GM06990 (cell line): ENCODE results near the gene CASTOR1.
A peak's percentile ranks its signal among the peaks of the same experiment; 100 is the strongest.

Source experiments
- DNase-seq: peaks from one replicate; pipeline ENCODE4 v3.0.0-alpha.2; 2011; ENCODE audit not compliant: insufficient read length; ENCODE audit errors: extremely low read depth
- H3K27me3 ChIP-seq: replicated peaks from 2 replicates; pipeline ENCODE4 v1.6.0; 2011; ENCODE audit warnings: low read length; ENCODE audit not compliant: control insufficient read depth, insufficient read depth
- H3K36me3 ChIP-seq: 2 replicates; pipeline ENCODE4 v1.5.1; 2011; ENCODE audit warnings: low read length; ENCODE audit not compliant: control insufficient read depth, insufficient read depth
- H3K4me3 ChIP-seq: replicated peaks from 2 replicates; pipeline ENCODE4 v1.5.1; 2011; ENCODE audit warnings: low read depth, mild to moderate bottlenecking, control low read depth, low read length
- TF ChIP-seq, protein P1 (sequence below): IDR thresholded peaks from 2 replicates; pipeline ENCODE4 v1.5.1; 2011; ENCODE audit warnings: low read length, control low read depth, mild to moderate bottlenecking, inconsistent platforms; ENCODE audit not compliant: insufficient read depth, poor library complexity, severe bottlenecking

The CASTOR1 gene

DNA sequence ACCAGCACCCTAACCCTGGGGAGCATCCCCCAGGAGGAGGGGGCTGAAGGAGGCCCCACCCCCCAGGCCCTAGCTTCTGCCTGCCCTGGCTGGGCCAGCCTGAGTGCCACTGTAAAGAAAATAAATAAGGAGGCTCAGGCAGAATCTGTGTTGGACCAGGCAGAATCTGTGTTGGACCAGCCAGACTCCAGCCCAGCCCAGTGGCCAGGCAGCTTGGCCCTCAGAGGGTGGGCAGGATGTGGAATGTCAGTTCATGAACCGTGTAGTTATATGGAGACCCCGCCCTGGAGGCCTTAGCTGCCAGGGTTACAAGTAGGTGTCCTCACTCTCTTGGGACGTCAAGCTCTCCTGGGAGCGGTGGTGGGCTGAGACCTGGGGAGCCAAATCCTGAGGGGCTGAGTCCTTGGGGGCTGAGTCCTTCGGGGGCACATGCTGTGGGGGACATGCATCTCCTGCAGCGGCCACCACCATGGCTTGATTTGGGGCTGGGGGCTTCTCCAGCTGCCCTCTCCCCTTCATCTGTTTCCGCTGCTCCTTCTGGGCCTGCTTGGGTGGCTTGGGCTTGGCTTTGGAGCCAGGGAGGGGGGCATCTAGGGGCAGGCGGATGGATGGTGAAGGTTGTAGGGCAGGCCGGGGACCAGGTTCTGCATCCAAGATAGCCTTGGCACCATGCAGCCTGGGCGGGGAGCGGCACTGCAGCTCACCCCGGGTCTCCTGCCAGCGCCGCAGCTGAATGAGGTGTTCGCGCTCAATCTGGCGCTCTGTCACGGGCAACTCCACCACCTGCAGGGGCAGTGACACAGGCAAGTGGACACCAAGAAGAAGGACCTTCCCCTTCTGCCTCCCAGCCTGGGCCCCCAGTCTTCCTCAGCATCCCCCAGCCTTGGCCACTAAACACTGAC lies 3.0 kb upstream of the CASTOR1 start:
- TF ChIP-seq, protein P1, sequence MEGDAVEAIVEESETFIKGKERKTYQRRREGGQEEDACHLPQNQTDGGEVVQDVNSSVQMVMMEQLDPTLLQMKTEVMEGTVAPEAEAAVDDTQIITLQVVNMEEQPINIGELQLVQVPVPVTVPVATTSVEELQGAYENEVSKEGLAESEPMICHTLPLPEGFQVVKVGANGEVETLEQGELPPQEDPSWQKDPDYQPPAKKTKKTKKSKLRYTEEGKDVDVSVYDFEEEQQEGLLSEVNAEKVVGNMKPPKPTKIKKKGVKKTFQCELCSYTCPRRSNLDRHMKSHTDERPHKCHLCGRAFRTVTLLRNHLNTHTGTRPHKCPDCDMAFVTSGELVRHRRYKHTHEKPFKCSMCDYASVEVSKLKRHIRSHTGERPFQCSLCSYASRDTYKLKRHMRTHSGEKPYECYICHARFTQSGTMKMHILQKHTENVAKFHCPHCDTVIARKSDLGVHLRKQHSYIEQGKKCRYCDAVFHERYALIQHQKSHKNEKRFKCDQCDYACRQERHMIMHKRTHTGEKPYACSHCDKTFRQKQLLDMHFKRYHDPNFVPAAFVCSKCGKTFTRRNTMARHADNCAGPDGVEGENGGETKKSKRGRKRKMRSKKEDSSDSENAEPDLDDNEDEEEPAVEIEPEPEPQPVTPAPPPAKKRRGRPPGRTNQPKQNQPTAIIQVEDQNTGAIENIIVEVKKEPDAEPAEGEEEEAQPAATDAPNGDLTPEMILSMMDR, result no peak
- H3K27me3 ChIP-seq, result no peaks in the 10 kb centered on the region
- H3K4me3 ChIP-seq, result no peak overlapping the region
- H3K36me3 ChIP-seq, result peaks cover 48% of the 10 kb centered on the region
- no peak for DNase-seq

DNA sequence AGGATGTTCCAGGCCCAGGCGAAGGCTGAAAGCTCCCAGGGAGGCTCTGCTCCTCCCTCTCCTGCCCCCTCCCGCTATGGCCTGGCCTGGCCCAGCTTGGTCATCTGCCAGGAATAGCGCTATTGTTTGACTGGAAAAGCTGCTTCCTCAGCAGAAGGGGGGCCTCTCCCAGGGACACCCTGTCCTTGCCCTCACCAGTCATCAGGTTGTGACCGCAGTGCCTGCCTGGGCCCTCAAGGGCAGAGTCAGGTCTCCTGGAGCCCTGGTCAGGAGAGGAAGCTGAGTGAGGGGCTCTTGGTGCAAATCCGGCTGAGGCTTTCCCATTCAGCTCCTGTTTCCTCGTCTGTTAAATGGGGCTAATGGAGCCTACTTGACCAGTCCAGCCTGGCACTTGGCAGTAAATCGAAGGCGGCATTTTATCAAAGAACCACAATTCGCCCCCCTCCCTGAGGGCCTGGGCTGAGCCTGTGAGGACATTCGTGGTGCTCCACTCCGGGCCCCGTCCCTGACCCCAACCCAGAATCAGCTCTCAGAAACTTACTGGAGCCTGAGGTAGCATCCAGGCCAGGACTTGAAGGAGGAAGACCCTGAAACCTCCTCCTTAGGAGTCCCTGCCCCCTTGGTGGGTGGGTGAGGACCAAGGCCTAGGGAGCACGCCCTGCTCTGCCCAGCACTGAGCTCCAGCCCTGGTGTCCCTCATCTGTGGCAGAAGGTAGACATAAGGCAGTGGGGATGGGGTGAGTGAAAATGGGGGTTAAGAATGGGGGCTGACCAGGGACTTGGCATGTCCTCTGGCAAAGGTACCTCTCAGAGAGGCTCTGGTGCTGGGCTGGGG lies 2.0 kb upstream of the CASTOR1 start:
- TF ChIP-seq, protein P1, result no peak
- DNase-seq, result no peak
- H3K4me3 ChIP-seq, result no peak overlapping the region
- H3K27me3 ChIP-seq, result no peaks in the 10 kb centered on the region
- peaks cover 41% of the 10 kb centered on the region for H3K36me3 ChIP-seq

DNA sequence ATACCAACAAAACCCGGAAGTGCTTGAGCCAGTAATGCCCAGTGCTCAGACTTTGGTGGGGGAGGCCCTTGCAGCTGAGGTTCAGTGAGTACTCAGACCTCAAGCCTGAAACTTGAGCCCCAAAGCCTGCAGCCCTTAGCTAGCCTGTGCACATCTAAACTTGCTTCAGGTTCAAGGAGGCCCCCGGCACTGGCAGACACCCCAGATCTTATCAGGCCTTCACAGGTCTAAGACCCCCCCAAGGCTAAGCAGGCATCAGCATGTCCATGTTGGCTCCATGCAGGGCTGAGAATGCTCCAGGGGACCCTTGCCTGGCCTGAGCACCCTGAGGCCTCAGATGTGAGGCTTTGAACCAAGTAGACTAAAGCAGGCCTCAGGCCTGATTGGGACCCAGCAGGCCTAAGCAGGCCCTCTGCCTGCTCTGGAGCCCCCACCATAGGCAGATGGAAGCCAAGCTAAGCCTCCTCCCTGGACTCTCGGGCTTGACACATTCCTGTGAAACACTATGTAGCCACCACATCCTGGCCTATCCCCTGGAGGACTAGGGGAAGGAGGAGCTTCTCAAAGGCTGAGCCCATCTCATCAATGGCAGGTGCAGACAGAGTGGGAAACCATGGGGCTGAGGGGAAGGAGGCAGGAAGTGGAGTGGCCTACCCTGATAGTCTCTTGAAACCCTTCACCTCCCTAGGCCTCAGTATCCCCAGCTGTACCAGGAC lies 1.2 kb upstream of the CASTOR1 start:
- peak overlapping the region; percentile 75 for H3K4me3 ChIP-seq
- peaks cover 33% of the 10 kb centered on the region for H3K36me3 ChIP-seq
- no peaks in the 10 kb centered on the region for H3K27me3 ChIP-seq
- TF ChIP-seq, protein P1, result no peak
- DNase-seq, result no peak

GRCh38 chr22:30289980-30290313 lies 642 bp upstream of the CASTOR1 start:
- peaks cover 29% of the 10 kb centered on the region for H3K36me3 ChIP-seq
- peak overlapping the region; percentile 75 for H3K4me3 ChIP-seq
- H3K27me3 ChIP-seq, result no peaks in the 10 kb centered on the region
- TF ChIP-seq, protein P1, result peak; percentile 2
- no peak for DNase-seq

- peak overlapping the region; percentile 75 for H3K4me3 ChIP-seq
- no peaks in the 10 kb centered on the region for H3K27me3 ChIP-seq
- TF ChIP-seq, protein P1, result no peak
- peaks cover 18% of the 10 kb centered on the region for H3K36me3 ChIP-seq
- DNase-seq, result no peak
Measured at GRCh38 chr22:30288419-30289140, 725 bp downstream of the CASTOR1 start.
